Measurements from ENCODE around the gene CFAP92. TPM values are rescaled to one million over a fixed set of nuclear protein-coding genes. Genes with fewer than 3 reads are reported as not detected.

Gene CFAP92
- total and polyA plus RNA-seq, 7 experiments from 2014 or later, result 0.10 to 1.4 (median 0.46) TPM

- peak overlapping the region in 2 of 9 donors; percentile 55 to 62 for H3K27ac Mint-ChIP-seq
- ChIA-PET CTCF (no interaction called here), POLR2A (interaction anchor here (1.3 kb wide), 1 partner anchor 10 kb away, joined by 3 read pairs; no protein-coding TSS in a partner anchor)
- Histone ChIP-seq H3K9me3 (ENCODE audit: control insufficient read depth in 2 of 3, low read length in 3 of 3) (no peaks in the 10 kb centered on the region), H3K27me3 (ENCODE audit: control insufficient read depth in 2 of 2, insufficient read depth in 2 of 2, low read length in 2 of 2) (no peaks in the 10 kb centered on the region), H3K4me3 (ENCODE audit: low read length) (no peak overlapping the region), H3K36me3 (ENCODE audit: control insufficient read depth in 2 of 3, insufficient read depth in 3 of 3, low read length in 3 of 3) (peaks cover 10 to 100% (median 34%) of the 10 kb centered on the region in 3 experiments), H3K4me1 (ENCODE audit: control insufficient read depth in 2 of 2, insufficient read depth in 2 of 2, low read length in 2 of 2) (no peaks in the 10 kb centered on the region), H3K27ac (ENCODE audit: low read depth, low read length) (no peak overlapping the region)
- ATAC-seq (no peak), DNase-seq (no peak)
- no peaks in the 10 kb centered on the region for H3K27me3 Mint-ChIP-seq
- H3K9me3 Mint-ChIP-seq, result no peaks in the 10 kb centered on the region
- peaks cover 7 to 53% (median 10%) of the 10 kb centered on the region in 5 donors for H3K36me3 Mint-ChIP-seq
- no peaks in the 10 kb centered on the region for H3K4me1 Mint-ChIP-seq
- H3K4me3 Mint-ChIP-seq, result no peak overlapping the region
- intact Hi-C loops (cut with micrococcal nuclease), result no loop called here
Observed at GRCh38 chr3:128906031-128906803, 87.7 kb downstream of the CFAP92 start.

- no peak overlapping the region for H3K4me3 ChIP-seq (ENCODE audit: low read length)
- no peak overlapping the region for H3K27ac Mint-ChIP-seq
- peaks cover 10 to 94% (median 37%) of the 10 kb centered on the region in 3 experiments for H3K36me3 ChIP-seq (ENCODE audit: control insufficient read depth in 2 of 3, insufficient read depth in 3 of 3, low read length in 3 of 3)
- H3K27me3 Mint-ChIP-seq, result no peaks in the 10 kb centered on the region
- H3K9me3 ChIP-seq (ENCODE audit: control insufficient read depth in 2 of 3, low read length in 3 of 3), result no peaks in the 10 kb centered on the region
- no peaks in the 10 kb centered on the region for H3K9me3 Mint-ChIP-seq
- DNase-seq (no peak), ATAC-seq (no peak)
- H3K36me3 Mint-ChIP-seq, result peaks cover 11 to 70% (median 26%) of the 10 kb centered on the region in 5 donors
- no peaks in the 10 kb centered on the region for H3K4me1 ChIP-seq (ENCODE audit: control insufficient read depth in 2 of 2, insufficient read depth in 2 of 2, low read length in 2 of 2)
- H3K4me1 Mint-ChIP-seq, result no peaks in the 10 kb centered on the region
- ChIA-PET CTCF (interaction anchor here (0.9 kb wide), 1 partner anchor 28 kb away, joined by 3 read pairs; no protein-coding TSS in a partner anchor), POLR2A (no interaction called here)
- intact Hi-C loops (cut with micrococcal nuclease), result no loop called here
- no peak overlapping the region for H3K4me3 Mint-ChIP-seq
- no peak overlapping the region for H3K27ac ChIP-seq (ENCODE audit: low read depth, low read length)
- no peaks in the 10 kb centered on the region for H3K27me3 ChIP-seq (ENCODE audit: control insufficient read depth in 2 of 2, insufficient read depth in 2 of 2, low read length in 2 of 2)
Observed at GRCh38 chr3:128903501-128903900, 90.4 kb downstream of the CFAP92 start.

- no peak for DNase-seq
- CTCF ChIA-PET, result interaction anchor here (0.9 kb wide), 1 partner anchor 27 kb away, joined by 3 read pairs; no protein-coding TSS in a partner anchor
- Mint-ChIP-seq H3K27me3 (no peaks in the 10 kb centered on the region), H3K36me3 (peaks cover 11 to 78% (median 26%) of the 10 kb centered on the region in 5 donors), H3K9me3 (no peaks in the 10 kb centered on the region), H3K4me3 (no peak overlapping the region), H3K27ac (peak overlapping the region in 1 of 9 donors; percentile 51), H3K4me1 (peaks cover 0 to 1% (median 0%) of the 10 kb centered on the region in 7 donors)
- H3K4me1 ChIP-seq (ENCODE audit: control insufficient read depth in 2 of 2, insufficient read depth in 2 of 2, low read length in 2 of 2), result no peaks in the 10 kb centered on the region
- H3K9me3 ChIP-seq (ENCODE audit: control insufficient read depth in 2 of 3, low read length in 3 of 3), result no peaks in the 10 kb centered on the region
- no peaks in the 10 kb centered on the region for H3K27me3 ChIP-seq (ENCODE audit: control insufficient read depth in 2 of 2, insufficient read depth in 2 of 2, low read length in 2 of 2)
- no peak for ATAC-seq
- H3K27ac ChIP-seq (ENCODE audit: low read depth, low read length), result no peak overlapping the region
- H3K4me3 ChIP-seq (ENCODE audit: low read length), result no peak overlapping the region
- intact Hi-C loops (cut with micrococcal nuclease), result no loop called here
- H3K36me3 ChIP-seq (ENCODE audit: control insufficient read depth in 2 of 3, insufficient read depth in 3 of 3, low read length in 3 of 3), result peaks cover 10 to 94% (median 41%) of the 10 kb centered on the region in 3 experiments
- POLR2A ChIA-PET, result interaction anchor here (0.9 kb wide), 1 partner anchor 8 kb away, joined by 3 read pairs; no protein-coding TSS in a partner anchor
Observed at GRCh38 chr3:128902426-128902825, 91.5 kb downstream of the CFAP92 start.

- ATAC-seq, result no peak
- intact Hi-C loops (cut with micrococcal nuclease), result no loop called here
- H3K4me1 ChIP-seq (ENCODE audit: control insufficient read depth in 2 of 2, insufficient read depth in 2 of 2, low read length in 2 of 2), result no peaks in the 10 kb centered on the region
- H3K4me3 Mint-ChIP-seq, result no peak overlapping the region
- H3K36me3 ChIP-seq (ENCODE audit: control insufficient read depth in 2 of 3, insufficient read depth in 3 of 3, low read length in 3 of 3), result peaks cover 7 to 71% (median 39%) of the 10 kb centered on the region in 3 experiments
- peaks cover 8 to 67% (median 39%) of the 10 kb centered on the region in 5 donors for H3K36me3 Mint-ChIP-seq
- POLR2A ChIA-PET, result no interaction called here
- no peak for DNase-seq
- H3K4me1 Mint-ChIP-seq, result peaks cover 0 to 4% (median 0%) of the 10 kb centered on the region in 7 donors
- CTCF ChIA-PET, result no interaction called here
- no peaks in the 10 kb centered on the region for H3K27me3 Mint-ChIP-seq
- no peaks in the 10 kb centered on the region for H3K9me3 Mint-ChIP-seq
- H3K27ac ChIP-seq (ENCODE audit: low read depth, low read length), result no peak overlapping the region
- H3K27ac Mint-ChIP-seq, result peak overlapping the region in 2 of 9 donors; percentile 15 to 51
- no peaks in the 10 kb centered on the region for H3K27me3 ChIP-seq (ENCODE audit: control insufficient read depth in 2 of 2, insufficient read depth in 2 of 2, low read length in 2 of 2)
- no peaks in the 10 kb centered on the region for H3K9me3 ChIP-seq (ENCODE audit: control insufficient read depth in 2 of 3, low read length in 3 of 3)
- no peak overlapping the region for H3K4me3 ChIP-seq (ENCODE audit: low read length)
Observed at GRCh38 chr3:128895843-128896697, 97.8 kb downstream of the CFAP92 start.

- Histone ChIP-seq H3K4me3 (ENCODE audit: low read length) (no peak overlapping the region), H3K36me3 (ENCODE audit: control insufficient read depth in 2 of 3, insufficient read depth in 3 of 3, low read length in 3 of 3) (peaks cover 0 to 15% (median 12%) of the 10 kb centered on the region in 3 experiments), H3K27ac (ENCODE audit: low read depth, low read length) (no peak overlapping the region), H3K9me3 (ENCODE audit: control insufficient read depth in 2 of 3, low read length in 3 of 3) (no peaks in the 10 kb centered on the region), H3K4me1 (ENCODE audit: control insufficient read depth in 2 of 2, insufficient read depth in 2 of 2, low read length in 2 of 2) (no peaks in the 10 kb centered on the region), H3K27me3 (ENCODE audit: control insufficient read depth in 2 of 2, insufficient read depth in 2 of 2, low read length in 2 of 2) (no peaks in the 10 kb centered on the region)
- ATAC-seq (no peak), DNase-seq (no peak)
- no peaks in the 10 kb centered on the region for H3K27me3 Mint-ChIP-seq
- intact Hi-C loops (cut with micrococcal nuclease), result no loop called here
- ChIA-PET CTCF (no interaction called here), POLR2A (interaction anchor here (0.7 kb wide), 1 partner anchor 9 kb away, joined by 3 read pairs; the partner anchor contains the start of gene ACAD9)
- peak overlapping the region in 1 of 9 donors; percentile 19 for H3K27ac Mint-ChIP-seq
- no peak overlapping the region for H3K4me3 Mint-ChIP-seq
- peaks cover 0 to 21% (median 7%) of the 10 kb centered on the region in 5 donors for H3K36me3 Mint-ChIP-seq
- peaks cover 0 to 2% (median 0%) of the 10 kb centered on the region in 11 donors for H3K9me3 Mint-ChIP-seq
- peaks cover 0 to 8% (median 5%) of the 10 kb centered on the region in 7 donors for H3K4me1 Mint-ChIP-seq
Observed at GRCh38 chr3:128889139-128889894, 104.6 kb downstream of the CFAP92 start.

- Mint-ChIP-seq H3K4me3 (no peak overlapping the region), H3K36me3 (peaks cover 0 to 17% (median 0%) of the 10 kb centered on the region in 5 donors), H3K27ac (peak overlapping the region in 2 of 9 donors; percentile 17 to 54), H3K4me1 (peaks cover 23 to 43% (median 39%) of the 10 kb centered on the region in 7 donors), H3K27me3 (no peaks in the 10 kb centered on the region), H3K9me3 (peaks cover 0 to 2% (median 0%) of the 10 kb centered on the region in 11 donors)
- H3K27me3 ChIP-seq (ENCODE audit: control insufficient read depth in 2 of 2, insufficient read depth in 2 of 2, low read length in 2 of 2), result no peaks in the 10 kb centered on the region
- DNase-seq (no peak), ATAC-seq (no peak)
- peaks cover 0 to 16% (median 4%) of the 10 kb centered on the region in 3 experiments for H3K36me3 ChIP-seq (ENCODE audit: control insufficient read depth in 2 of 3, insufficient read depth in 3 of 3, low read length in 3 of 3)
- CTCF ChIA-PET, result interaction anchor here (1.4 kb wide), 1 partner anchor 39 kb away, joined by 4 read pairs; no protein-coding TSS in a partner anchor
- POLR2A ChIA-PET, result interaction anchor here (0.6 to 0.8 kb wide), 3 partner anchors 8 to 431 kb away, joined by 3 to 4 read pairs (median 3); a partner anchor contains a TSS
- H3K27ac ChIP-seq (ENCODE audit: low read depth, low read length), result no peak overlapping the region
- no peaks in the 10 kb centered on the region for H3K9me3 ChIP-seq (ENCODE audit: control insufficient read depth in 2 of 3, low read length in 3 of 3)
- H3K4me3 ChIP-seq (ENCODE audit: low read length), result no peak overlapping the region
- H3K4me1 ChIP-seq (ENCODE audit: control insufficient read depth in 2 of 2, insufficient read depth in 2 of 2, low read length in 2 of 2), result peaks cover 10 to 15% of the 10 kb centered on the region in 2 donors
- intact Hi-C loops (cut with micrococcal nuclease), result no loop called here
Observed at GRCh38 chr3:128884992-128885391, 108.9 kb downstream of the CFAP92 start.

Data from naive thymus-derived CD4-positive, alpha-beta T cell (primary cell).